ENCODE measurements around the gene PPP2R5E. TPM values are rescaled to one million over a fixed set of nuclear protein-coding genes. Genes with fewer than 3 reads are reported as not detected.

PPP2R5E gene
- total RNA-seq, 1 donor from 2014 or later, result 67.7 TPM

GRCh38 chr14:63499701-63500250 lies 43.4 kb downstream of the PPP2R5E start:
- Mint-ChIP-seq H3K9me3 (ENCODE audit: unreplicated experiment) (peaks cover 2% of the 10 kb centered on the region), H3K27me3 (ENCODE audit: unreplicated experiment) (peaks cover 1% of the 10 kb centered on the region), H3K36me3 (ENCODE audit: unreplicated experiment) (no peaks in the 10 kb centered on the region), H3K4me3 (ENCODE audit: unreplicated experiment) (no peak overlapping the region), H3K4me1 (ENCODE audit: low read depth, unreplicated experiment) (peaks cover 8% of the 10 kb centered on the region), H3K27ac (ENCODE audit: unreplicated experiment) (no peak overlapping the region)
- DNase-seq, result no peak
- no peak for TF ChIP-seq CTCF (IDR thresholded peaks at IDR 0.05; ENCODE audit: partially characterized antibody, unreplicated experiment)

- H3K4me1 Mint-ChIP-seq (ENCODE audit: low read depth, unreplicated experiment), result peaks cover 17% of the 10 kb centered on the region
- H3K9me3 Mint-ChIP-seq (ENCODE audit: unreplicated experiment), result peaks cover 2% of the 10 kb centered on the region
- no peak for DNase-seq
- no peaks in the 10 kb centered on the region for H3K36me3 Mint-ChIP-seq (ENCODE audit: unreplicated experiment)
- peaks cover 1% of the 10 kb centered on the region for H3K27me3 Mint-ChIP-seq (ENCODE audit: unreplicated experiment)
- H3K27ac Mint-ChIP-seq (ENCODE audit: unreplicated experiment), result no peak overlapping the region
- no peak overlapping the region for H3K4me3 Mint-ChIP-seq (ENCODE audit: unreplicated experiment)
- TF ChIP-seq CTCF (IDR thresholded peaks at IDR 0.05; ENCODE audit: partially characterized antibody, unreplicated experiment), result no peak
Measured at GRCh38 chr14:63496837-63497400, 46.3 kb downstream of the PPP2R5E start.

- peak overlapping the region; percentile 29 for H3K27ac Mint-ChIP-seq (ENCODE audit: unreplicated experiment)
- peaks cover 20% of the 10 kb centered on the region for H3K4me1 Mint-ChIP-seq (ENCODE audit: low read depth, unreplicated experiment)
- no peaks in the 10 kb centered on the region for H3K36me3 Mint-ChIP-seq (ENCODE audit: unreplicated experiment)
- DNase-seq, result no peak
- no peaks in the 10 kb centered on the region for H3K27me3 Mint-ChIP-seq (ENCODE audit: unreplicated experiment)
- no peak for TF ChIP-seq CTCF (IDR thresholded peaks at IDR 0.05; ENCODE audit: partially characterized antibody, unreplicated experiment)
- peaks cover 2% of the 10 kb centered on the region for H3K9me3 Mint-ChIP-seq (ENCODE audit: unreplicated experiment)
- H3K4me3 Mint-ChIP-seq (ENCODE audit: unreplicated experiment), result no peak overlapping the region
Measured at GRCh38 chr14:63493246-63493645, 49.9 kb downstream of the PPP2R5E start.

- DNase-seq, result no peak
- H3K9me3 Mint-ChIP-seq (ENCODE audit: unreplicated experiment), result peaks cover 2% of the 10 kb centered on the region
- no peak overlapping the region for H3K4me3 Mint-ChIP-seq (ENCODE audit: unreplicated experiment)
- peaks cover 20% of the 10 kb centered on the region for H3K4me1 Mint-ChIP-seq (ENCODE audit: low read depth, unreplicated experiment)
- peak overlapping the region; percentile 72 for H3K27ac Mint-ChIP-seq (ENCODE audit: unreplicated experiment)
- no peak for TF ChIP-seq CTCF (IDR thresholded peaks at IDR 0.05; ENCODE audit: partially characterized antibody, unreplicated experiment)
- no peaks in the 10 kb centered on the region for H3K27me3 Mint-ChIP-seq (ENCODE audit: unreplicated experiment)
- no peaks in the 10 kb centered on the region for H3K36me3 Mint-ChIP-seq (ENCODE audit: unreplicated experiment)
Measured at GRCh38 chr14:63492391-63492790, 50.8 kb downstream of the PPP2R5E start.

- H3K36me3 Mint-ChIP-seq (ENCODE audit: unreplicated experiment), result no peaks in the 10 kb centered on the region
- no peak for TF ChIP-seq CTCF (IDR thresholded peaks at IDR 0.05; ENCODE audit: partially characterized antibody, unreplicated experiment)
- DNase-seq, result no peak
- H3K4me1 Mint-ChIP-seq (ENCODE audit: low read depth, unreplicated experiment), result peaks cover 17% of the 10 kb centered on the region
- H3K27me3 Mint-ChIP-seq (ENCODE audit: unreplicated experiment), result peaks cover 2% of the 10 kb centered on the region
- H3K9me3 Mint-ChIP-seq (ENCODE audit: unreplicated experiment), result peaks cover 2% of the 10 kb centered on the region
- no peak overlapping the region for H3K4me3 Mint-ChIP-seq (ENCODE audit: unreplicated experiment)
- H3K27ac Mint-ChIP-seq (ENCODE audit: unreplicated experiment), result no peak overlapping the region
Measured at GRCh38 chr14:63487724-63488123, 55.5 kb downstream of the PPP2R5E start.

All from glutamatergic neuron (in vitro differentiated cells).